AG09309 (cell line): Measurements from ENCODE around the gene PACSIN1.

Source experiments
- DNase-seq: peaks from one replicate; pipeline ENCODE4 v3.0.0-alpha.2; 2010; ENCODE audit warnings: low read depth
- H3K4me3 ChIP-seq: 2 replicates; pipeline ENCODE4 v1.5.1; 2011; ENCODE audit warnings: mild to moderate bottlenecking, low read depth, low read length, moderate library complexity; ENCODE audit not compliant: control insufficient read depth
- CTCF ChIP-seq: IDR thresholded peaks from 2 replicates; pipeline ENCODE4 v1.5.1; 2011; ENCODE audit warnings: mild to moderate bottlenecking, low read depth, low read length, inconsistent platforms; ENCODE audit not compliant: insufficient read depth, control insufficient read depth; ENCODE audit errors: missing control alignments

Gene PACSIN1

GRCh38 chr6:34527751-34528670 is 62.1 kb downstream of the PACSIN1 start:
- no peak for DNase-seq
- no peak for TF ChIP-seq CTCF
- H3K4me3 ChIP-seq = no peak overlapping the region

GRCh38 chr6:34528996-34529664 is 63.3 kb downstream of the PACSIN1 start:
- no peak for TF ChIP-seq CTCF
- no peak overlapping the region for H3K4me3 ChIP-seq
- DNase-seq = no peak

- no peak overlapping the region for H3K4me3 ChIP-seq
- DNase-seq = no peak
- no peak for TF ChIP-seq CTCF
Observed at GRCh38 chr6:34529665-34530327, 63.9 kb downstream of the PACSIN1 start.

GRCh38 chr6:34530753-34531365 is 65.0 kb downstream of the PACSIN1 start:
- TF ChIP-seq CTCF = no peak
- no peak for DNase-seq
- no peak overlapping the region for H3K4me3 ChIP-seq

- H3K4me3 ChIP-seq = peak overlapping the region; percentile 39
- DNase-seq = peak; percentile 80
- no peak for TF ChIP-seq CTCF
Observed at GRCh38 chr6:34531580-34532201, 65.8 kb downstream of the PACSIN1 start.

- no peak for DNase-seq
- peak overlapping the region; percentile 39 for H3K4me3 ChIP-seq
- TF ChIP-seq CTCF = no peak
Observed at GRCh38 chr6:34532230-34532629, 66.4 kb downstream of the PACSIN1 start.
